GM18907 (cell line): ENCODE results near the gene SIX4.

Experiments used
- ATAC-seq: cut with Tn5 transposase; IDR thresholded peaks from one replicate; pipeline ENCODE4 v1.9.1; 2021; ENCODE audit warnings: mild to moderate bottlenecking, moderate library complexity; ENCODE audit not compliant: unreplicated experiment

The SIX4 gene

DNA sequence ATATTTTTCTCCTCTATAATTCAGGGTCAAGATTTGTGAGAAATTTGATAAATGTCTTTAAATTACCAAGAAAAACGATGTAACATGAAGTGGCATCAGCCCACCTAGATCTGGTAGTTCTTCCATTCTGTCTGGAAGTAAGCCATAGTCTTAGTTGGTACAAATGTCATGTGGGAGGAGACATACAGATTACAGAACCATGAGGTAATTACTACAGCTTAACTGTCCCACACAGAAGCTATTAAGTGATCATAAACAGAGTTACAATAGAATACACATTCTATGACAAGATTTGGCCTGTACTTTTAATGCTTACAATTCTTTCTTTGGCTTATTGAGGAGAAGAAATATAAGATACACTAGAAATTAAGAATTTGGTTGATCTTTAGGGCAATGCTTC, 61.2 kb downstream of the SIX4 start:
- no peak for ATAC-seq

DNA sequence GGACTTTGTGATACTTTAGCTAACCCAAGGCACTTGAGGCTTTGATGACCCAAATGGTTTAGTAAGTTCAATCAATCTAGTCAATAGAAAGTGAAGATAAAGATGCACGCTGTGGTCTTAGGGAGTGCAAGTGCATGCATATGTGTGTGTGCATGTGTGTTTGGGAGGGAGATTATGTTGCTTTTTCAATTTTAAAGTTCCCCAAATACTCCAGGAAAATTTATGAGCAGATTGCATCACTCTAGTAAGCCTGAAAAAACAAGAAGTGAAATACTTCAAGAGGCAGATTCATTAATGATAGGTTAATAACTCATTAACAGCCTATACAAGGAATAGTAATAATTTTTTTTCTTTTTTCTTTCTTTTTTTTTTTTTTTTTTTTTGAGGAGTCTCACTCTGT, 62.4 kb downstream of the SIX4 start:
- no peak for ATAC-seq
